Progenitor cell of endocrine pancreas (in vitro differentiated cells): ENCODE measurements around the gene ECM2. TPM values are rescaled to one million over a fixed set of nuclear protein-coding genes. Genes with fewer than 3 reads are reported as not detected.

Source experiments
- DNase-seq: peaks from one replicate; pipeline ENCODE4 v3.0.0; 2021; ENCODE audit warnings: low spot score; ENCODE audit not compliant: unreplicated experiment
- H3K27ac Mint-ChIP-seq: 2 replicates; pipeline ENCODE4 v1.8.0; 2021; ENCODE audit warnings: mild to moderate bottlenecking, moderate library complexity, mixed read lengths
- H3K27me3 Mint-ChIP-seq: 2 replicates; pipeline ENCODE4 v1.8.0; 2021; ENCODE audit warnings: mixed read lengths
- H3K36me3 Mint-ChIP-seq: 2 replicates; pipeline ENCODE4 v1.8.0; 2022; ENCODE audit warnings: mixed read lengths; ENCODE audit not compliant: insufficient read depth
- H3K4me1 Mint-ChIP-seq: 2 replicates; pipeline ENCODE4 v1.8.0; 2021; ENCODE audit warnings: low read depth, mixed read lengths
- H3K4me3 Mint-ChIP-seq: 2 replicates; pipeline ENCODE4 v1.8.0; 2021; ENCODE audit warnings: low read depth, mild to moderate bottlenecking, moderate library complexity, mixed read lengths
- H3K9me3 Mint-ChIP-seq: 2 replicates; pipeline ENCODE4 v1.8.0; 2021; ENCODE audit warnings: low read depth, mixed read lengths
- CTCF ChIP-seq: fragments of 200-600 bp; sonication (generic); IDR thresholded peaks from one replicate; pipeline ENCODE4 v1.5.0; 2021; ENCODE audit warnings: antibody characterized with exemption, mild to moderate bottlenecking; ENCODE audit not compliant: unreplicated experiment
- total RNA-seq: library from RNA; stranded (reverse); gene quantifications from 2 replicates; pipeline ENCODE4 v1.2.1, GENCODE V29; 2021

ECM2 gene
- total RNA-seq, 1 donor from 2014 or later: 0.77 TPM

- no peaks in the 10 kb centered on the region for H3K9me3 Mint-ChIP-seq
- no peaks in the 10 kb centered on the region for H3K36me3 Mint-ChIP-seq
- no peak for TF ChIP-seq CTCF
- H3K27ac Mint-ChIP-seq: no peak overlapping the region
- no peak for DNase-seq
- H3K4me1 Mint-ChIP-seq: no peaks in the 10 kb centered on the region
- H3K4me3 Mint-ChIP-seq: no peak overlapping the region
- no peaks in the 10 kb centered on the region for H3K27me3 Mint-ChIP-seq
Measured at GRCh38 chr9:92563116-92564100, 27.6 kb upstream of the ECM2 start.

- H3K27me3 Mint-ChIP-seq: no peaks in the 10 kb centered on the region
- no peak overlapping the region for H3K27ac Mint-ChIP-seq
- TF ChIP-seq CTCF: no peak
- H3K4me3 Mint-ChIP-seq: no peak overlapping the region
- no peak for DNase-seq
- H3K4me1 Mint-ChIP-seq: no peaks in the 10 kb centered on the region
- no peaks in the 10 kb centered on the region for H3K9me3 Mint-ChIP-seq
- H3K36me3 Mint-ChIP-seq: no peaks in the 10 kb centered on the region
Measured at GRCh38 chr9:92562461-92562967, 26.7 kb upstream of the ECM2 start.

- Mint-ChIP-seq H3K27me3 (no peaks in the 10 kb centered on the region), H3K27ac (no peak overlapping the region), H3K4me3 (no peak overlapping the region), H3K36me3 (no peaks in the 10 kb centered on the region), H3K9me3 (no peaks in the 10 kb centered on the region), H3K4me1 (no peaks in the 10 kb centered on the region)
- TF ChIP-seq CTCF: no peak
- DNase-seq: no peak
Measured at GRCh38 chr9:92561374-92562330, 25.9 kb upstream of the ECM2 start.

GRCh38 chr9:92558612-92559374 lies 23.0 kb upstream of the ECM2 start:
- Mint-ChIP-seq H3K4me1 (peaks cover 5% of the 10 kb centered on the region), H3K27me3 (no peaks in the 10 kb centered on the region), H3K36me3 (no peaks in the 10 kb centered on the region), H3K9me3 (peaks cover 5% of the 10 kb centered on the region), H3K27ac (no peak overlapping the region), H3K4me3 (no peak overlapping the region)
- DNase-seq: no peak
- no peak for TF ChIP-seq CTCF
